ENCODE data around the gene GPR135.

DNA sequence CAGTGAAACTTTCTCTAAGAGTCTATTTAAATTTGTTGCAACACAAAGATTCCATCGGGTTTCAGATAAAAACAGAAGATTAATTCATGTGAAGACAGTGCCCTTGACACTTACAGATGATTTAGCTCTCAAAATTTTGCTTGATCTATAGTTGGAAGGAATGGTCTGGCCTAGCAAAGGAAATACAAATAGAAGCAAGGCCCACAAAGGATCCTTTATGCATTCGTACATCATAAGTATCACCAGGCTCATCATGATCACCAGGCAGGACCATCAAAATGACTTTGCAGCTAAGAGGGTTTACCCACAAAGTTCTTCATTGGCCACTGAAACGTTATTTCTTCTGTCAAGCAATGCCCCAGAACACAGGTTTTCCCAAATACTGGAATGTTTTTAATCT, 43.9 kb upstream of the GPR135 start:
- TF ChIP-seq, protein P1, sequence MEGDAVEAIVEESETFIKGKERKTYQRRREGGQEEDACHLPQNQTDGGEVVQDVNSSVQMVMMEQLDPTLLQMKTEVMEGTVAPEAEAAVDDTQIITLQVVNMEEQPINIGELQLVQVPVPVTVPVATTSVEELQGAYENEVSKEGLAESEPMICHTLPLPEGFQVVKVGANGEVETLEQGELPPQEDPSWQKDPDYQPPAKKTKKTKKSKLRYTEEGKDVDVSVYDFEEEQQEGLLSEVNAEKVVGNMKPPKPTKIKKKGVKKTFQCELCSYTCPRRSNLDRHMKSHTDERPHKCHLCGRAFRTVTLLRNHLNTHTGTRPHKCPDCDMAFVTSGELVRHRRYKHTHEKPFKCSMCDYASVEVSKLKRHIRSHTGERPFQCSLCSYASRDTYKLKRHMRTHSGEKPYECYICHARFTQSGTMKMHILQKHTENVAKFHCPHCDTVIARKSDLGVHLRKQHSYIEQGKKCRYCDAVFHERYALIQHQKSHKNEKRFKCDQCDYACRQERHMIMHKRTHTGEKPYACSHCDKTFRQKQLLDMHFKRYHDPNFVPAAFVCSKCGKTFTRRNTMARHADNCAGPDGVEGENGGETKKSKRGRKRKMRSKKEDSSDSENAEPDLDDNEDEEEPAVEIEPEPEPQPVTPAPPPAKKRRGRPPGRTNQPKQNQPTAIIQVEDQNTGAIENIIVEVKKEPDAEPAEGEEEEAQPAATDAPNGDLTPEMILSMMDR (conservative IDR thresholded peaks at IDR 0.05 in 1 of 2, IDR thresholded peaks at IDR 0.05 in 1 of 2; ENCODE audit: low read depth in 1 of 2, low read length in 2 of 2), result no peak
- no peak for TF ChIP-seq EZH2 (IDR thresholded peaks at IDR 0.05; ENCODE audit: low read length, missing control alignments)
